ENCODE measurements around the gene COL3A1.

DNA sequence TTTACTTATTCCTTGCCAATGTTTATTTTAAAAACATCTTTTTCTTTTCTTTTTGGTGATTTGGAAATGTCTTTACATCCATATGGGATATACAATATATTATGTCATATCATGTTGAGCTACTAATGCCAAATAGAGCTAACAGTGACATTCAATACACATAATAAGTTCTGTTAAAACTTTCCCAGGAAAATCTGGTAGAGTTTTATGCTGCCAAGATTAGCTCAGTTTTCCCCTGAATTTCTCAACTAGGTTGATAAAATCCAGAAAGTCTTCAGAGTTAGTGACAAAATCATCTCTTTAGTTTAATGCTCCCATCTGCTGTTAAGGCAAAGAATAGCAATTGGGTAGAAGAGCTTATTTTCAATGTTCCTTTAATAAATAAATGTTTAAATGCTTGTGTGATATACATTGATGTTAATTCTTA lies 9.9 kb downstream of the COL3A1 start:
- TF ChIP-seq, protein P1, sequence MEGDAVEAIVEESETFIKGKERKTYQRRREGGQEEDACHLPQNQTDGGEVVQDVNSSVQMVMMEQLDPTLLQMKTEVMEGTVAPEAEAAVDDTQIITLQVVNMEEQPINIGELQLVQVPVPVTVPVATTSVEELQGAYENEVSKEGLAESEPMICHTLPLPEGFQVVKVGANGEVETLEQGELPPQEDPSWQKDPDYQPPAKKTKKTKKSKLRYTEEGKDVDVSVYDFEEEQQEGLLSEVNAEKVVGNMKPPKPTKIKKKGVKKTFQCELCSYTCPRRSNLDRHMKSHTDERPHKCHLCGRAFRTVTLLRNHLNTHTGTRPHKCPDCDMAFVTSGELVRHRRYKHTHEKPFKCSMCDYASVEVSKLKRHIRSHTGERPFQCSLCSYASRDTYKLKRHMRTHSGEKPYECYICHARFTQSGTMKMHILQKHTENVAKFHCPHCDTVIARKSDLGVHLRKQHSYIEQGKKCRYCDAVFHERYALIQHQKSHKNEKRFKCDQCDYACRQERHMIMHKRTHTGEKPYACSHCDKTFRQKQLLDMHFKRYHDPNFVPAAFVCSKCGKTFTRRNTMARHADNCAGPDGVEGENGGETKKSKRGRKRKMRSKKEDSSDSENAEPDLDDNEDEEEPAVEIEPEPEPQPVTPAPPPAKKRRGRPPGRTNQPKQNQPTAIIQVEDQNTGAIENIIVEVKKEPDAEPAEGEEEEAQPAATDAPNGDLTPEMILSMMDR (IDR thresholded peaks at IDR 0.05; ENCODE audit: insufficient read depth, low read length, poor library complexity, severe bottlenecking) = no peak
- TF ChIP-seq EZH2phosphoT487 (conservative IDR thresholded peaks at IDR 0.05; ENCODE audit: low read length) = no peak

Measured in SU-DHL-6 (cell line).